ENCODE data around the gene GRID2. TPM values are rescaled to one million over a fixed set of nuclear protein-coding genes. Genes with fewer than 3 reads are reported as not detected.

The GRID2 gene
- total and polyA plus RNA-seq, 2 of the 4 experiments (the other 2 are of a cell fraction): under 0.01 TPM; not detected in 1

DNA sequence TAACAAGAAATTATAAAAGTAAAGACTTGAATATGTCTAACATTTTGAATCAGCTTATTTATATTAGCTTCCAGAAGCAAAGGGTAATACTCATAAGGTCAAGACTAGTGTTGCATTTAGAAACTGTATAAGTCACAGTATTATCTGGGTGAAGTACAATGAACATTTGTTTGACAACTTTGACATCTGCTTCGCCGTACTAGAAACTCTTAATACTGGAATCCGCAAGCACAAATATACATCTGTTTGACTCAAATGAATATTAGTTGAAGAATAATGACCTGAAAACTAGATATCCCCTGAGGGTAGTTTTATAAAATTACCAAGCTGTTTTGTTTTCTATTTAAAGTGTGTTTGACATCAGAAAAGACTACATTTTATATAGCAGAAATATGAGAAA, 1389.4 kb downstream of the GRID2 start:
- no peak overlapping the region for H4K5ac ChIP-seq (ENCODE audit: low read depth, low read length)
- H3K56ac ChIP-seq (ENCODE audit: extremely low read depth, insufficient read depth, low read length): no peak overlapping the region
- no peaks in the 10 kb centered on the region for H3K36me3 ChIP-seq (ENCODE audit: control insufficient read depth, insufficient read depth, low read length)
- dilution Hi-C loops (cut with HindIII; ENCODE audit: low sequenced_read_pairs, unreplicated experiment) (no loop called here), intact Hi-C loops (cut with micrococcal nuclease) (no loop called here), in situ Hi-C loops (cut with MboI; ENCODE audit: low sequenced_read_pairs) (no loop called here)
- no peak overlapping the region for H2BK5ac ChIP-seq (ENCODE audit: low read depth, low read length, poor library complexity, severe bottlenecking)
- H4K8ac ChIP-seq (ENCODE audit: low read depth in 2 of 2, low read length in 2 of 2): no peak overlapping the region
- no peak overlapping the region for H2BK120ac ChIP-seq (ENCODE audit: low read depth, low read length)
- BruUV-seq (replicated peaks): no TSS peak
- no peak overlapping the region for H2BK20ac ChIP-seq (ENCODE audit: low read depth, low read length)
- no peak overlapping the region for H3K9ac ChIP-seq (ENCODE audit: low read depth, low read length)
- H2AFZ ChIP-seq (replicated peaks; ENCODE audit: low read length, poor library complexity): no peak overlapping the region
- H2AK9ac ChIP-seq (replicated peaks; ENCODE audit: low read depth, low read length, poor library complexity): no peak overlapping the region
- no peaks in the 10 kb centered on the region for H3K27me3 ChIP-seq (ENCODE audit: control insufficient read depth, insufficient read depth, low read length)
- no peak overlapping the region for H3K4me3 ChIP-seq (ENCODE audit: insufficient read depth, low read depth, low read length)
- H3K4me2 ChIP-seq (ENCODE audit: low read depth, low read length): no peak overlapping the region
- H3K9me3 ChIP-seq (ENCODE audit: control insufficient read depth, insufficient read depth, low read length): no peaks in the 10 kb centered on the region
- no CpG with 5 or more reads among the region's 3 CpGs for WGBS, 2 experiments (ENCODE audit: extremely low coverage in 2 of 2, insufficient read length in 1 of 2)
- ChIA-PET POLR2A (ENCODE audit: unreplicated experiment) (no interaction called here), CTCF (no interaction called here)
- no peaks in the 10 kb centered on the region for H3K79me1 ChIP-seq (ENCODE audit: low read depth in 1 of 2, low read length in 2 of 2)
- no peak overlapping the region for H3K27ac ChIP-seq (ENCODE audit: insufficient read depth, low read length)
- no peaks in the 10 kb centered on the region for H3K4me1 ChIP-seq (ENCODE audit: control insufficient read depth, insufficient read depth, low read length)
- H4K91ac ChIP-seq (ENCODE audit: insufficient read depth, low read depth, low read length): no peak overlapping the region
- H4K20me1 ChIP-seq (ENCODE audit: insufficient read depth, low read length): no peaks in the 10 kb centered on the region
- H2AK5ac ChIP-seq (ENCODE audit: low read depth, low read length): no peak overlapping the region
- H3K14ac ChIP-seq (replicated peaks; ENCODE audit: low read depth, low read length): no peak overlapping the region
- H3K18ac ChIP-seq (ENCODE audit: low read depth, low read length): no peak overlapping the region
- H3K23ac ChIP-seq (ENCODE audit: low read depth, low read length): no peak overlapping the region
- no peaks in the 10 kb centered on the region for H3K9me1 ChIP-seq (ENCODE audit: insufficient read depth, low read length)
- no peak overlapping the region for H2BK15ac ChIP-seq (ENCODE audit: low read depth, low read length)
- ATAC-seq (ENCODE audit: low read depth) (no peak), DNase-seq (no peak)
- TF ChIP-seq MAFK (IDR thresholded peaks at IDR 0.05; ENCODE audit: low read depth, low read length) (no peak), BHLHE40 (IDR thresholded peaks at IDR 0.05; ENCODE audit: low read depth, low read length) (no peak), NFE2L2 (IDR thresholded peaks at IDR 0.05; ENCODE audit: low read depth, low read length) (no peak), RAD21 (IDR thresholded peaks at IDR 0.05; ENCODE audit: low read length) (no peak), RFX5 (IDR thresholded peaks at IDR 0.05; ENCODE audit: low read depth, low read length) (no peak), FOS (IDR thresholded peaks at IDR 0.05; ENCODE audit: low read depth, low read length) (no peak)
- TF ChIP-seq, protein P1, sequence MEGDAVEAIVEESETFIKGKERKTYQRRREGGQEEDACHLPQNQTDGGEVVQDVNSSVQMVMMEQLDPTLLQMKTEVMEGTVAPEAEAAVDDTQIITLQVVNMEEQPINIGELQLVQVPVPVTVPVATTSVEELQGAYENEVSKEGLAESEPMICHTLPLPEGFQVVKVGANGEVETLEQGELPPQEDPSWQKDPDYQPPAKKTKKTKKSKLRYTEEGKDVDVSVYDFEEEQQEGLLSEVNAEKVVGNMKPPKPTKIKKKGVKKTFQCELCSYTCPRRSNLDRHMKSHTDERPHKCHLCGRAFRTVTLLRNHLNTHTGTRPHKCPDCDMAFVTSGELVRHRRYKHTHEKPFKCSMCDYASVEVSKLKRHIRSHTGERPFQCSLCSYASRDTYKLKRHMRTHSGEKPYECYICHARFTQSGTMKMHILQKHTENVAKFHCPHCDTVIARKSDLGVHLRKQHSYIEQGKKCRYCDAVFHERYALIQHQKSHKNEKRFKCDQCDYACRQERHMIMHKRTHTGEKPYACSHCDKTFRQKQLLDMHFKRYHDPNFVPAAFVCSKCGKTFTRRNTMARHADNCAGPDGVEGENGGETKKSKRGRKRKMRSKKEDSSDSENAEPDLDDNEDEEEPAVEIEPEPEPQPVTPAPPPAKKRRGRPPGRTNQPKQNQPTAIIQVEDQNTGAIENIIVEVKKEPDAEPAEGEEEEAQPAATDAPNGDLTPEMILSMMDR (conservative IDR thresholded peaks at IDR 0.05; ENCODE audit: low read depth, low read length): no peak
- H3K4ac ChIP-seq (ENCODE audit: low read depth, low read length): no peak overlapping the region
